HG03378 (cell line): ENCODE measurements around the gene SAA2.
"Not testable (repeated sequence)": the region's sequence is repeated elsewhere in the genome, so short reads cannot be mapped to it uniquely, and the experiment has no call there.

ENCODE experiments used
- ATAC-seq: cut with Tn5 transposase; IDR thresholded peaks from one replicate; pipeline ENCODE4 v1.9.1; 2021; ENCODE audit warnings: mild to moderate bottlenecking, moderate library complexity; ENCODE audit not compliant: unreplicated experiment

Gene SAA2

GRCh38 chr11:18248561-18248960 is at the start of gene SAA2:
SAA2 (minus strand) TSS chr11:18248668; CDS start chr11:18248011, 657 bp downstream.
- no peak for ATAC-seq

- ATAC-seq, result no peak
Measured at GRCh38 chr11:18295316-18295715, 46.8 kb upstream of the SAA2 start.

DNA sequence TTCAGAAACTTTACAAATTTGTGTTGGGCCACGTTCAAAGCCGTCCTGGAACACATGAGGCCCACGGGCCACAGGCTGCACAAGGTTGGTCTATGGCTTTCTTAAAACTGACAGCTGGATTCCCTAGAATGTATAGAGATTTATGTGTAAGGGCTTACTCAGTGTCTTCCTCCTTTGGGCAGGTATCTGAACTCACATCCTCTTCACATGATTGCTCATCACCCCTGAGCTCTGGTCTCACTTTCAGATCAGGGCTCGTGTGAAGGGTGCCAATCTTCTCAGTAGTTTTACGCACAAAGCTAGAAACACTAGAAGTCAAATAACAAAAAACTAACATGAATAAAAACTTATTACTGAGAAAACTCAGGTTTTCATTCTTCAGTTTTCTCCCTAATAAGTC is 46.4 kb upstream of the SAA2 start:
- no peak for ATAC-seq

DNA sequence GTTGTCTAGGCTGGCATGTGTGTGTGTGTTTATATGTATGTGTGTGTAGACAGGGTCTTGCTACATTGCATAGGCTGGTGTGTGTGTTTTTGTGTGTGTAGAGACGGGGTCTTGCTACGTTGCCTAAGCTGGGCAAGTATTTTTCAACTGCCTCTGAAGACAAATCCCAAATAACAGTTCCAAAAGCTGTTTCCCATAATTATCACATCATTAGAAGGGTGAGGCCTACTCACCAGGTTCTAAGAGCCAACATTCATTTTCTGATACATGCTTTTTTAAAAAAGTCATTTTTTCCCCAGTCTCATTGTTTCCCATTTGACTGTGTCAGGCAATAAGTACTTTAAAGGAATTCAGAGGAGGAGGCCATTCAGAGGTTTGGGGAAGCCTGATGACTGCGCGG is 40.4 kb upstream of the SAA2 start:
- no peak for ATAC-seq

DNA sequence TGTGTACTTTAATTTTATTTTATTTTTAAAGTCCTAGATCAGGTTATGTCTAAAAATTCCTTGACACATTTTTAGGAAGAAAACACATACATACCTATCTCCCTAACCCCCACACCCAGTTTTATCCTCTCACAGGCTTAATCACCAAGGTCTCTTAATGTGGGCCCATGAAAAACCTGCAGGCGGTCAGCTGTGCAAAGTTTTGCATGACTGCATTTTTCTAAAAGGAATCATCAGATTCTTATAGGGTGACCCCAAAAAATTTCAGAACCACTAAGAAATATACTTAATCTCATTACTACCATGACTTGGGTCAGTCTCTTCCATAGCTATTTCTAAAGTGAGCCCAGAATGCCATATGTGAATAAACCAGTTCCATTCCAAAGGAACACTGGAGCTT is 37.4 kb upstream of the SAA2 start:
- no peak for ATAC-seq

- no peak for ATAC-seq
Measured at GRCh38 chr11:18282626-18283025, 34.2 kb upstream of the SAA2 start.

- peak; percentile 87 for ATAC-seq
Measured at GRCh38 chr11:18280438-18281045, 32.1 kb upstream of the SAA2 start.

GRCh38 chr11:18277565-18278271 is 29.2 kb upstream of the SAA2 start:
- no peak for ATAC-seq

- ATAC-seq, result no peak
Measured at GRCh38 chr11:18271206-18271605, 22.7 kb upstream of the SAA2 start.

GRCh38 chr11:18270102-18270501 is 21.6 kb upstream of the SAA2 start:
- no peak for ATAC-seq

DNA sequence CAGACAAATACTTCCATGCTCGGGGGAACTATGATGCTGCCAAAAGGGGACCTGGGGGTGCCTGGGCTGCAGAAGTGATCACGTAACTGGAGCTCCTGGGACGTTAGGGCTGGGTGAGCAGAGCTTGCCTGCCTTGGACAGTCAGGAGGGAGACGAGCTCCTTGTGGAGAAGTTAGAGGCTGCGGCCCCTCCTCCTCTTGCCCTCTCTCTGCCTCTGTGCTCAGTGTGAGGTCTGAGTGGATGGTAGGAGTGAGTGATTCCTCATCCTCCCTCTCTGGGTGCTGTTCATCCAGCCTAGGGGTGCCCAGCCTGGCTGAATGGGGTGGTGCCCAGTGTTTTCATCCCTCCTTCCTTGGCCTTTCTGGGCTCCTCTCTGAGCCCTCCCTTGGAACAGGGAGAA is 20.8 kb upstream of the SAA2 start:
- ATAC-seq, result not testable (repeated sequence)

- ATAC-seq, result not testable (repeated sequence)
Measured at GRCh38 chr11:18267335-18268133, 19.1 kb upstream of the SAA2 start.

DNA sequence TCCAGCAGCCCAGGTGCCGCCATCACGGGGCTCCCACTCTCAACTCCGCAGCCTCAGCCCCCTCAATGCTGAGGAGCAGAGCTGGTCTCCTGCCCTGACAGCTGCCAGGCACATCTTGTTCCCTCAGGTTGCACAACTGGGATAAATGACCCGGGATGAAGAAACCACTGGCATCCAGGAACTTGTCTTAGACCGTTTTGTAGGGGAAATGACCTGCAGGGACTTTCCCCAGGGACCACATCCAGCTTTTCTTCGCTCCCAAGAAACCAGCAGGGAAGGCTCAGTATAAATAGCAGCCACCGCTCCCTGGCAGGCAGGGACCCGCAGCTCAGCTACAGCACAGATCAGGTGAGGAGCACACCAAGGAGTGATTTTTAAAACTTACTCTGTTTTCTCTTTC is 17.5 kb upstream of the SAA2 start, which contains the start of gene SAA1:
Gene SAA1 (plus strand): TSS at position 316 of the 400 bp plus-strand sequence. CDS start 624 bp downstream, outside the sequence.
- no peak for ATAC-seq

DNA sequence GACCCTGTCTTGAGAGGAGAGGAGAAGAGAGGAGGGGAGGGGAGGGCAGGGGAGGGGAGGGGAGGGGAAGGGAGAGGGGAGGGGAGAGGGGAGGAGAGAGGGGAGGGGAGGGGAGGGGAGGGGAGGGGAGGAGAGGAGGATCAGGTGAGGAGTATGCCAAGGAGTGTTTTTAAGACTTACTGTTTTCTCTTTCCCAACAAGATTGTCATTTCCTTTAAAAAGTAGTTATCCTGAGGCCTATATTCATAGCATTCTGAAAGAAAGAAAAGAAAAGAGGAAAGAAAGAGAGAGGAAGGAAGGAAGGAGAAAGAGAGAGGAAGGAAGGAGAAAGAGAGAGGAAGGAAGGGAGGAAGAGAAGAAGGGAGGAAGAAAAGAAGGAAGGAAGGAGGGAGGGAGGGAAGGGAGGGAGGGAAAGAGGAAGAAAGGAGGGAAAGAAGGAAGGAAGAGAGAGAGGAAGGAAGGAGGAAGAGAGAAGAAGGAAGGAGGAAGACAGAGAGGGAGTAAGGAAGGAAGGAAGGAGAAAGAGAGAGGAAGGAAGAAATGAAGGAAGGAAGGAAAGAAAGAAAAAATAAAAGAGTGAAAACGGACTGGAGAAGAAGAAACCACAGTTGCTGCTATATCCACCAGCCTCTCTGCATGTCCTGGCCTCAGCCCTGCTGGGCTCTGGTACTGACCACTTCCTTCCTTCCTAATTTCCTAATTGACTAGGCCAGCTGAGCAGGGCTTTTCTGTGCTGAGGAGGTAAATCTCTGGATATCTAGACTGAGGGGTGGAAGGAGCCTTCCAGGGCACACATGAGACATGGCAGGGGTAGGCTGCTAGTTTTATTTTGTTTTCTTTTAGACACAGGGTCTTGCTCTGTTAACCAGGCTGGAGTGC is 16.4 kb upstream of the SAA2 start:
- ATAC-seq, result no peak

GRCh38 chr11:18264035-18264434 is 15.6 kb upstream of the SAA2 start:
- no peak for ATAC-seq

DNA sequence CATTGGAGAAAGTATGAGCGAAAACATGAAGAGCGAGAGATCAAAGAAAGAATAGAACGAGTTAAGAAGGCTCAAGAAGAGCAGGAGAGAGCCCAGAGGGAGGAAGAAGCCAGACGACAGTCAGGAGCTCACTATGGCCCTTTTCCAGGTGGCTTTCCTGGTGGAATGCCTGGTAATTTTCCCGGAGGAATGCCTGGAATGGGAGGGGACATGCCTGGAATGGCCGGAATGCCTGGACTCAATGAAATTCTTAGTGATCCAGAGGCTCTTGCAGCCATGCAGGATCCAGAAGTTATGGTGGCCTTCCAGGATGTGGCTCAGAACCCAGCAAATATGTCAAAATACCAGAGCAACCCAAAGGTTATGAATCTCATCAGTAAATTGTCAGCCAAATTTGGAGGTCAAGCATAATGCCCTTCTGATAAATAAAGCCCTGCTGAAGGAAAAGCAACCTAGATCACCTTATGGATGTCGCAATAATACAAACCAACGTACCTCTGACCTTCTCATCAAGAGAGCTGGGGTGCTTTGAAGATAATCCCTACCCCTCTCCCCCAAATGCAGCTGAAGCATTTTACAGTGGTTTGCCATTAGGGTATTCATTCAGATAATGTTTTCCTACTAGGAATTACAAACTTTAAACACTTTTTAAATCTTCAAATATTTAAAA is 14.3 kb upstream of the SAA2 start:
- not testable (repeated sequence) for ATAC-seq

GRCh38 chr11:18261721-18262120 is 13.3 kb upstream of the SAA2 start:
- ATAC-seq, result no peak

DNA sequence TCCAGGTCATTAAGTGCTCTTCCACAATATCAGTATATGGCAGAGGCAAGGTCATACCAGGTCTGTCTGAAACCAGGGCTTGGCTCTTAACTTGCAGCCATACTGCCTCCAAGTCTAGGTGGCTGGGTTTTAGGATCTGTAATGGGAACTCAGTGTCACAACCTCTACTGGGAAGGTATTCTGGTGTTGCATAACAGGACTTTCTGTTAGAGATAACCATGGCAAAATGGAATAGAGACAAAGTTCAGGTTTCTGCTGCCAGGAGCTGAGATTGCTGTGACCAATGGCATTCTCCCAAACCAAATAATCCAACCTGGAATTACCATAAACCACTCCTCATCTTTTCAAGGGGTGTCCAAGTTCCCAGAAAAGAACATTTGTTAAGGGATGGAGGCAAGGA is 10.8 kb upstream of the SAA2 start:
- ATAC-seq, result no peak

- no peak for ATAC-seq
Measured at GRCh38 chr11:18254781-18255361, 6.4 kb upstream of the SAA2 start.

DNA sequence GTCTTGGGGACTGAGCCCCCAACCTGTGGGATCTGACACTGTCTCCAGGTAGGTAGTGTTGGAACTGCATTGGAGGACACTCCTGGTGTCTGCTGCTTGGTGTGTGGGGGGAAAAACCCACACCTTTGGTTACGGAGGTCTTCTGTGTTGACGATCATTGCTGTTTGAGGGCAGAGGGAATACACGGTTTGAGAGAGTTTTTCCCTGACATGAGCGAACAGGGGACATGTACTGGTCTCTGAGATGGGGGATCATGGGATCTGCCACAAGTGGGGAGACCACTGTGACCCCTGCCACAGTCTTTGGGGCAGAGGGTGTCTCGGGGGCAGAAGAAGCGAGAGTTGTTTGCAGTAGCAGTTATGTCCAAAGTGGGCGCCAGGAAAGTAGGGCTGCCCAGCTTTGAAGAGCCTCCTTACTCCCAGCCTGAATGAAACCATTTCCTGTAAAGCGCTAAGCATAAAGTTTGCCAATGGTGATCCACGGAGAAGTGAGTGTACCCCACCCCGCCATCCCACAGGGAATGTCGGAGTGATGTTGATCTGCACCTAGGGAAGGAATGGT is 5.4 kb upstream of the SAA2 start:
- ATAC-seq, result no peak
